GM18519 (cell line): ENCODE results near the gene PIK3R5.

ENCODE experiments used
- ATAC-seq: cut with Tn5 transposase; IDR thresholded peaks from one replicate; pipeline ENCODE4 v1.9.1; 2021; ENCODE audit warnings: mild to moderate bottlenecking, moderate library complexity; ENCODE audit not compliant: unreplicated experiment, low FRiP score

Gene PIK3R5

DNA sequence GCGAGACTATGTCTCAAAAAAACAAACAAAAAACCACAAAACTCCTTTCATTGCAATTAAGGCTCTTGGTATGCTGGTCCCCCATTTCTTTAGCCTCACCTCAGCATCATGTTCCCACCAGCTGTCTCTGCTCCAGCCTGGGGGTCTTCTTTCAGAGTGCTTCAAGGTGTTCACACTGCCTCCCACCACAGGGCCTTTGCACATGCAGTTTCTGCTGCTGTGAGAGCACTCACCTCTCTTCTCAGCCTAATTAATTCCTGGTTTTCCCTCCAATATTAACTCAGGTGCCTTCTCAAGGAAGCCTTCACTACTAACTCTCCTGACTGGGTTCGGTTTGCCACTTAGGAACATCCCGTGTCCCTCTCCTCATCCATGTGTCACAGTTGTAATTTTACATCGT is 82.2 kb downstream of the PIK3R5 start:
- no peak for ATAC-seq

DNA sequence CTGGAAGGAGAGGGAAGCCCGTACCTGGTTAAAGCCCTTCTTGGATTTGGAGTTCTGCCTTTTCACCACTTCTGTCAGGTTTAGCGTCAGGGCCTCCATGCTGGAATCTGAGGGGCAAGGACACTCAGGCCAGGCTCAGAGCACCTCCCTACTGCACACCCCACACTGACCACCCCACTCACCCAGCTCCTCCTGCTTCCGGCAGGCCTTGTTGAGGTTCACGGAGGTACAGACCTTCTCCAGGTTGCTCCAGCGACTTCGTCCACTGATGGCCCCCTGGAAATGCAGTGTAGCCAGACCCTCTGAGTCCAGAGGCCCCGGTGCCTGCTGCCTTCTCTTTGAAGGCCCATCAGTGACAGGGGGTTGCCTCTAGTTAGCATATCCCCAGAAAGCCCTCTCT is 83.9 kb downstream of the PIK3R5 start:
- no peak for ATAC-seq

DNA sequence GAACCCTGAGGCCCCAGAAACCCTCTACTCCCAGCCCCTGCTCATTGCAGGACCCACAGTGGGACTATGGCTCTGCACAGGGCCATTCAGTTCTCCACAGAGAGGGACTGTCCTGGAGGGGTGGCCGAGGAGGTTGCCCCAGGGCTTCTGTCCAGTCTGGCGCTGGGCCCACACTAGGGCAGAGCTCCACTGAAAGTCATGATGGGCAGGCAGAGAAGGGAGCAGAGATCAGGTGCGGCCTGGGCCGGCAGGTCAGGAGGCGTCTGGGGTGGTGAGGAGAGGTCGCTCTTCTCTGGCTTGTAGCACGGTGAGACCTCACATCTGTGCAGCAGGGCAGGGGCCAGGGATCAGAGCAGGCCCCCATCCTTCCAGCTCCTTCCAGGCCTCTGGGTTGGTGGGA is 85.0 kb downstream of the PIK3R5 start:
- ATAC-seq: no peak

DNA sequence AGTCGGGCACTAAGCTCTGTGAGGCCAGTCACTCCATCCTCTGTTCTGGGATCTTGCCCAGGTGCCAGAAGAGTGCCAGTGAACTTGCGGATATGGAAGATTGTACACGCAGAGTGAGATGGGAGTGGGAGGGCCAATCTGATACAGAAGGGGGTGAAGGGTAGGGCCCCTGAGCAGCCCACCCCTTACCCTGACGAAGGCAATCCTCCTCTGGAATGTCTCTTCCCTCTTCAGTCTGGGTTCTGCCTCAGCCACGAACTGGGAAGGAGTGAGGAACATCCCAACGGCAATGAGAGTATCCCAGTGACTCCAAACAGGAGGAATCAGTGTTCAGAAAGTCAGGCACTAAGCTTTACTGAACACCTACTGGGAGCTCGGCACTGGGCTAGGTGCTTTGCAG is 86.1 kb downstream of the PIK3R5 start:
- no peak for ATAC-seq

DNA sequence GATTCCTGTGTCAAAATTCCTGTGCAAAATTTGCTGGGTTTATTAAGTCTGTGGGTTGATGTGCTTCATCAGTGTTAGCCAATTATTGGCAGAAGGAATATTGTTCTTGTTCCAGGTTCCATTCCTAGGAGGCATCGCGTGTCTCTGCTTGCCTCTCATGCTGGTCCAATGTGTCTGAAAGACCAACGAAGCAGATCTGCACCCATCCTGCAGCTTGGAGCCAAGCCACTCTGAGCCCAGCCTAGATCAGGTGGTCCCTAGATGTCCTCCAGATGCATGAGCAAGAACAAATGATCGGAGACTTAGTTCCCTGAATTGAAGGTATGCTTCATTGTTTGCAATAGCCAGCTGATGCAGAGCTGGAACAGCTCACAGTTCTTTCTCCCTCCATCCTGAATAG is 87.5 kb downstream of the PIK3R5 start:
- ATAC-seq: no peak

DNA sequence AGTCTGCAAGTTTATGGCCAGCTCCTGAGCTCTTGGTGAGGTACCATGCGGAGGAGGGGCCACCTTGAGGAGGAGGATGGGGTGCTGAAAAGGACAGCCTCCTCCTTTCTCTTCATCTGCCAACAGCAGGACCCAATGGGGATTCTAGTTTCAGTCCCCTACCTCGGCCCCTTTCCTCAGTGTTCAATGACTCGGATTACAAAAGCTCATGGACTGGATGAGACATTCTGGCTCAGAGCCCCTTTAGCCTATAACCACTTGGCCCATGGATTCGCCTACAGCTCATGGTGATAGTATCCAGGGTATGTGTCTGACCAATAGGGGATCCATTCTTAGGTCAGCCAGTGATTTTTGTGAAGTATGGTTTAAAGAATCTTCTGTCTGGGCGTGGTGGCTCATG is 89.5 kb downstream of the PIK3R5 start:
- ATAC-seq: no peak

DNA sequence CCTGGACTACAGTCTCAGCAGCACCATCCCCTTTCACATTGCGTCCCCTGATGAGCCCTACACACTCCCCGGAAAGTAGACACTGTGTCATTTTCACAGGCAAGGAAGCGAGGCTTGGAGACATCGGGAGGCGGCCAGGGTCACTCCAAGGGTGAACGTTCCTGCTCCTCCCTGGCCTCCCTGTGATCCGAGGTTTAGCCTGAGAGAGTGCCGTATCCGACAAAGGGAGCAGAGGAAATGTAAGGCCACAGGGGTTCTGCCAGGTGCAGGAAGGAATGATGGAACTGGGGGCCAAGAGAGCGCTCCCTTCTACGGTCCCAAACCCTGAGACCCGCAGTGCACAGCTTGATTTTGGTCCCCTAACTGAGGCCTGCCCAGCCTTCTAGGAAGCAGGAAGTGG is 90.1 kb downstream of the PIK3R5 start:
- no peak for ATAC-seq

DNA sequence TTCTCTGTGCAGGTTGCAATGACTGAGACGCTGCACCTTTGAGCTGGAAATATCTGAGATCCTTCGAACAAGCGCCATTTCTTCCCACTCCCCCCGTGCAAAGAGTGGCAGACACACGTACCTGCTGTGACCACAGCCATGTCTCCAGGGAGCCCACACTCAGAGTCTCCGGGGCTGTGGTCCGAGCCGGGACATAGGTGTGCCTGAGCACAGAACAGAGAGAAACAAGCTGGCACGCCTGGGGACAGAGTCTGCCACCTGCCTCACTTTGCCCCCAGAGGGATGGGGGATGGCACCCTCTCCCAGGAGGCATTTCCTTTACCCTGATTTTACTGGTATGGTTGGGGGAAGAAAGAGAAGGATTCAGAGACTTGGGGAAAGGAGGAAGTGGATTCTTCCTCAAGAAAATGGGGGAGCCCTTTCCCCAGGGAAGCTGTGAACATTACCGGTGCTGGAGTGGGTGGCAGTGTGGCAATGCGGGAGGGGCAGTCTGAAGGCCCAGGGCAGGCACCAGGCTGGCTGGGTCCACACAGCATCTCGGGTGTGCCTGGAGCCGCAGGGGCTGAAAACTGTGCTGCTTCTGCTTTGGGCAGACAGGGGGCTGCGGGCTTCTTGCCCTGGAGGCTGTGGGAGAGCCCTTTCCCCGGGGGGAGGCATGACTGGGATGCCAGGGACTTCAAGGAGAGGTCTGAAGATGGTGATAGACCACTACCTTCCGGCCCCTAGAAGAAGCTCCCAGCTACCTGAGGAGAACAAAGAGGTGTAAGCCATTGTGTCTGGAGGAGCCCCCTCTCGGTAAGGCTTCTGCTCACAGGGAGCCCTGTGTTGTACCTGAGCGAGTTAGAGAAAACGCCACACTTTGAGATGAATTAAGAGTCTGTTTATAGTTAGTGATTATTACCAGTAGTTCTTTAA is 91.4 kb downstream of the PIK3R5 start:
- no peak for ATAC-seq

DNA sequence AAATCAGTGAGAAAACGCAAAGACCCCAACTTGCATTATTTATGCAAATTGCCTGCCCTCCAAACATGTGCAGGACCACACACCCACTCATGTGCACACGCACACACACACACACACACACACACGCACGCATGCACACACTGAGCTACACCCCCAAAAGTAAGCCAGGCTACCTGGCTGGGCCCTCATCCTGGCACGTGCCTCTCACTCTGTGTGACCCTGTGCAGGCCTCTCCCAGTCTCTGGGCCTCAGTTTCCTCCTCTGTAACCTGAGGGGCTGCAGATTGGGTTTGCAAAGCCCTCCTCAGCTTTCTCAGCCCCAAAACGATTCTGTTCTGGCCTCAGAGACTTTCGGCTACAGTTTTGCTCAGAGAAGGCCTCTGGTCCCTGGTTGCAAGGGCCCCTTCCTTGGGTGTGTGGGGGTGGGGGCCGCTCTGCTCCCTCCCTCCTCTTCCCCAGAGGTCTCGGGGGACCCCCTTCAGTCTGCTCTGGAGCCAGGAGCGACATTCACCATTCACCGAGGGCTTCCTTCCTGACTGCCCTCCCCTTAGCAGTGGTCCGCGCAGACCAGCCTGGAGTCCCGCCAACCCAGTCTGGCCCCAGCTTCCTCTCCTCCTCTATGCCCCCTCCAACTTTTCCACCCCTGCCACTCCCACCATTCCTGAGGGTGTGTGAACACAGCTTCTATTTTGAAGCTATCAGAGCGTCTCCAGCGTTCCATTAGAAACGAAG is 92.6 kb downstream of the PIK3R5 start:
- ATAC-seq: no peak

DNA sequence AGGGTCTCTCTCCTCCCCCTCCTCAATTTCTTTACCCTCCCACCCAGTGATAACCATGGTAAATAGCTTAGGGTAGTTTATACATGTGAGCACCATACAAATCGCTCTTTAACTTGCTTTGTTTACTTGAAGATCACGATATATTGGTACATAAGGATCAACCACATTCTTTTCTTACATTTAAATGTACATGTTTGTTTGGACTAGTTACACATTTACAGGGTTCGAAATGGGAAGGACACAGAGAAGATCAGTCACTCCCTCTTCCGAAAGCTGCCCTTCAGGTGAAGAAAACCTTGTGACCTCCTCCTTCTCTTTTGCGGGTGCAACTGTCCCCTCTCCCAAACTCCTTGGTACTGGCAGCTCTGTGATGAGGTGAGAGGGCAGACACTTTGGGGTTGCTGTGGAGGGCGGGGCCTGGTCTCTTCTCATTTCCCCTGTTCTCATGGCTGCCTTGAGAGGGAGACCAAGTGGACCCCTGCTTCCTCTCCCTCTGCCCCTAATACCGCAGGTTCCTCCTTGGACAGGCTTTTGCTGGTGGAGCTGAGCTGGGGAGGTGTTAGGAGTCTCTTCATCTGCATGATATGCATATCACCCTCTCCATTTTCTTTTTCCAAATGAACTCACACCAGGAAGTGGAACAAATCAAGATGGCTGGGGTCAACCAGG is 93.3 kb downstream of the PIK3R5 start:
- no peak for ATAC-seq

DNA sequence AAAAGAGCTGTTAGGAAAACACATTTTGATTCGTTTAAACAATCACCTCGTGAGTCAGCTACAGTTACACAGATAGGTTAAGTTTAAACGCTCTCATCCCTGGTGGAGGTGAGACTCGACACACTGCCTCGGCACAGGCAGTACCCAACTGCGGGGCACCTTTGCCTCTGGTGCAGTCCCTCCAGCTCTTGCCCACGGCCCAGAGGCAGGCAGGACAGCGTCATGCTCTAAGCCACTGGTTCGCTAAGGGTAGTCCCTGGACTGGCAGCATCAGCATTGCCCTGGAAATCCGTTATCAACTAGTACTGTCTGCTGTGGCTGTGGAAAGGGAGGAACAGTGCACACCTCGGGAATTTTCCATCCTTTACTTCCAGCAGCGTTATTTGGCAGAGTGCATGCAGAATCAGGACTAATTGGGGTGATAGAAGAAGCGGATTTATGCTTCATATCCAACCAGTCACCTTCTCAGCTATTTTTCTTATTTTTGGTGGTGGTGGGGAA is 94.4 kb downstream of the PIK3R5 start:
- ATAC-seq: no peak

DNA sequence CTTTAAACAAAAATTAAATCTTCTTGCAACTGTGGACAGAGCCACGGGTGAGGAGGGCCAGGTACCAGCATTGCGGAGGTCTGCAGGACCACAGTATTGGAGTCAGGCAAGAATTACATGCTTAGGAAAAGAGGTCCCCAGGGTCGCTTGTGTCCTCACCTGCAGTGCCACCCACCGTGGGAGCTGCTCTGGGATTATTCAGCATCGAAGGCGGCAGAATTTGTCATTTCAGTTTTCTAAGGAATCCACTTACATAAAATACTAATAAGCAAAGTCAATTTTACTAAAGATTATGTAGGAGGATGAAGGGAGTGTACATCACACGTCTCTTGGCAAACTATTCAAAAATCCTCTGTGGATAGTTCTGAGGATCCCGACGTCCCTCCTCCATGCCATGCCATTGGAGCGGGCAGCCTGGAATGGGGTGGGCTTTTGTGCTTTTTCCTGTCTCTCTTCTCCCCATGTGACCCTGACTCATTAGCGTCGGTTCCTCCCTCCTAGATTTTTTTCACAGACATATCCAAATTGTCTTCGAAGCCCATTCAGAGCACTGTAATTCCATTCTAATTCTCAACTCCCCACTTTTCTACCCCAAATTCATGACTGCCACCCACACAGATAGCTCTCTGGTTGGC is 95.0 kb downstream of the PIK3R5 start:
- no peak for ATAC-seq

DNA sequence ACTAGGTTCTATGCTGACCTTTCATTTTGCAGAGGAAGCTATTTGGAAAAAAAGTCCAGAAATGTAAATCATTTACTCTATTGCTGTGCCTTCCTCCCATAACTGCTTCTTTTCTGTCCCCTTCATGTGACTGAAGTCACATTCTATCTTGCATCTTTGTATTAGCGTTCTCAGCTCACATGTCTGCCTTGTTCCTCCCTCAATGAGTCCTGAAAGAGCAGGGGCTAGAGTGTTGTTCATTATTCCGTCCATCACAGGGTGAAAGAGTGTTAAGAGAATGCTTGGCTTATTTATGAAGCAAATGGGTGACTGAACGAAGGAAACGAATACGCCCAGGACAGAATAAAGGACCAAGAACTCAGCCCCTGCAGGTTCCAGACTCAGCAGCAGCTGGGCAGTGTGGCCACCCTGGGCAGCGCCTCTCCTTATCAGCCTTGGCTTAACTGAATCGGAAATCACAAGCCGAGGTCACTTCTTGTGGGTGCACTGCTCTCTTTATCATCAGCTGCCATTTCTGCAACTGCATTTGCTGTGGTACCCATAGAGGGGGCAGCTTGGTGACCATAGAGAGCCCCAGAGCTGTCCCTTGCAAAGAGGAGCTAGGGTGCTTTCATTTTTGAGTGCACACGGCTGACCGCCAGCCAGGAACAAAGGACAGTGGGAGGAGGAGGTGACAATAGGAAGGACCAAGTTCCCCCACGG is 96.2 kb downstream of the PIK3R5 start:
- no peak for ATAC-seq

DNA sequence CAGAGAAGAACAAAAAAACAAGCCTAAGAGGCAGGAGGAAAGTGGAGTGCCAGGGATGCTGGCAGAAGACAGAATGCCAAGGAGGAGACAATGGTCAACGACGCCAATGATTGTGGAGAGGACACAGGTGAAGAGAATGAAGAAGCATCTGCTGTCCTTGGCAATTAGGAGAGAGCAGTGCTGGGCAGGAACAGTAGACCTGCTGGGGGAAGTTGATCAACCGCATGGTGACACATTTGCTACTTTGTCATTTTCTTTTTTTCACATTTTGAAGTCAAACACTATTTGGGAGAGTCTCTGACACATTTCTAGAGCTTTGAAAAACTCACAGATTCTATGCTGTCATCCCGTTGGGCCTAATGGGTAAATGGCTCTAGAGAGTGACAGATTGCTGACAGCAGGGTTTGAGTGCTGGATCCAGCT is 97.0 kb downstream of the PIK3R5 start:
- no peak for ATAC-seq

DNA sequence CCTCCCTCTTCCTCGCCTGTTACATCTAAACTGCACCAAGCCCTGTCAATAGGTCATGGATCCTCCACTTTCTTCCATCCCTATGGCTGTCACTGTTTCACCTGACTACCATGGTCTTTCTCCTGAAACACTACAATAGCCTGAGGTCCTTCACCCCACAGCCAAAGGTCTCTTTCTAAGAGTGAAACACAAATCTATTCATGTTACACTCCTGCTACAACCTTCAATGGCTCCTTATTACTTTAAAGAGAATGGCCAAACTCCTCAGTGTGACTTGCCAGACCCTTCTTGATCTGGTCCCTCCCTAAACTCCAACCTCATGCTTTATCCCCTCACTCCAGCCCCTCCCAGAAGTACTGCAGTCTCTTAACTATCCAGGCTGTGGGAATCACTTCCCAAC is 97.4 kb downstream of the PIK3R5 start:
- ATAC-seq: no peak

DNA sequence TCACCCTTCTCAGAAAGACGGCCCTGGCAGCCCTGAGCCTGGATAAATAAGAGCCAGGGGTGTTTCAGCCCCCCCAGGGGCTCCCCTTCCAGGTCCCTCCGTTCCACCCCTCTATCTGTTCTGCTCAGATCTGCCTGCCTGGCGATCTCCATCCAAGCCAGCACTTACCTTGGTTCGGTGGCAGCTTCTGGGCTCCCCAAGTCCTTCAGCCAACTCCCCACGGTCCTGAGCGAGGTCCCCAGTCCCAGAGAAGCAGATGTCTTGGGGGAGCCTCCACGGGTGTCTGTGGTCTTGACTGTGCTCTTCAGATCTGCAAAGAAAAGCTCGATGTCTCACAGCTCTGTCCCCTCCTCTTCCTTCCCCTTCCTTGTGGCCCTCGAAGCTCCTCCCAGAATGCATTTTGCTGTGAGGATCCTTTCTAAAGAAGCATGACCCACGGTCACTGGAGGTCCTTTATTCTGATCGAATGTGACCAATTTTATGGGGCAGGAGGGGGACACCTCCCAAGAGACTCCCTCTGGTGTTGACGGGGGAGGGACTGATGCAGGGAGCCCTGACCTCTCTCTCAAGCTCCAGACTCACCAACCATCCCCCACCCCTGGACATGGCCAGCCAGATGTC is 98.0 kb downstream of the PIK3R5 start, which contains the start of gene PIK3R6:
PIK3R6 (minus strand) TSS at position 314 of the 621 bp plus-strand sequence. CDS start 17,880 bp downstream, outside the sequence.
- no peak for ATAC-seq

DNA sequence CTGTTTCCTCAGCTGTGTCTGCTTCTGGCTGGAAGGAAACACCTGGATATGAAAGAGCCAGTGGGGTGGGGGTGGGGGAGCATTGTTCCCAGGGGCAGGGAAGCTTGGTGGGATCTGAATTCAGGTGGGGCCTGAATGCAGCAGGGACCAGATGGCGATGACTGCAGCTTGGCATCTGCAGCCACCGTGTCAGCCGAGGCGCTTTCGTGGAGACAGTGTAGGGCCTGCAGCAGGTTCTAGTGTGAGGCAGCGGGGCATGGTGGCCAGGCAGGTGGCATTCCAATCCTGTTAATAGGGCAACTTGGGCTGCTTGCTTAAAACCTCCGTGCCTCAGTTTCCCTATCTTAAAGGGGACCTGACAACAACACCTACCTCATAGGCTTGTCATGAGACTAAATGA is 99.7 kb downstream of the PIK3R5 start:
- no peak for ATAC-seq

DNA sequence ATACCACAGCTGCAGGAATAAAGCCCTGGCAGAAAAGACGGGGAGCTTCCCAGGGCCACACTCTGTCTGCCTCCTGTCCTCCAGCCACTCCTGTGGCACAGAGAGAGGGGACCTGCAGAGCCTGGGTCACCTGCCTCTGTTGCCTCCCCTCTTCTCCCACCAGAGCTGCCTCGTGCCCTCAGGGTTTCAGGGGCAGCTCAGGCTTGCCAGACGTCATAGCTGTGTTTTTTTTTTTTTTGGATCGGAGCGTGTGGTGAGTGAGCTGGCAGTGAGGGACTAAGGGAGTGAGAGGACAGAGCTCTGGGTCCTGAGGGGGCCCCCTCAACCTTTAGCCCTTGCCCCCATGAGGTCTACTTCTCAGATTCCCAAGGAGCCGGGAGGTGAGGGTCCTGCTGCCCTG is 100.1 kb downstream of the PIK3R5 start:
- no peak for ATAC-seq

DNA sequence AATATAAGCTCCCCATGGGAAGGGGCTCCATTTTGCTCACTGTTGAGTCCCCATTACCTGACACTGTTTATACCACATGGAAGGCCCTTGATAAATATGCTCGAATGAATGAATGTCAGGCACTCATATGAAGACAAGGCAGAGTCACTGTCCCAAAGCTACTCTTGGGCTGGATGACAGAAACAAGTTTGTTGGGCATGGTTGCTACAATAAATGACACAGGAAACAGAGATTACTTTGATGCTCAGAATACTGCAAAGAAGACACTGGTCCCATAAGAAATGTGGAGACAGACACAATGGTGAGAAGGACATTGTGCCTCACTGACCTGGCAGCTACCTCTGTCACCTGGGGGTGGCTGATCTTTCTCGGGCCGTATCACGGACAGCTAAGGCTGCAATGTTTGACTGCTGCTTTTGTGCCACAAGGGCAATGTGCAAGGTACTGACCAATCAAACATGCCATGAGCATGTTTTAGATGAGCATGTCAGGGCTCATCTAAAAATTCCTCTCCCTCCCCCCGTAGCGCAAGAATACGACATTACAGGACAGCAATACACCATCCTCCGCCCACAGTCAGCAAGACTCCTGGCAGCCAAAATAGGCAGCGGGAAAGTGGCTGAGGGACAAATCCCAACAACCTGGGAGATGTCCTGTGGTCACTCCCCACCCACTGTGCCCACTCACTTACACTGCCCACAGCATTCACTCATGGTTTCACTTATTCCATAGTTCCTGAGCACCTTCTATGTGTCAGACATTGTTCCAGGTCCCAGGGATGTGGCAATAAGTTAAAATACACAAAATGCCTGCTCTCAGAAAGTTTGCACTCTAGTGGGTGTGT is 103.1 kb downstream of the PIK3R5 start:
- ATAC-seq: no peak
